Measurements from ENCODE around the gene PID1. TPM values are rescaled to one million over a fixed set of nuclear protein-coding genes. Genes with fewer than 3 reads are reported as not detected.

Gene PID1
- polyA plus RNA-seq, 4 donors = 4.8 to 8.9 (median 7.3) TPM

GRCh38 chr2:229127471-229127870 is 143.6 kb downstream of the PID1 start:
- no peak for DNase-seq (ENCODE audit: low read depth in 4 of 4, low spot score in 2 of 4)

GRCh38 chr2:229126066-229126465 is 145.0 kb downstream of the PID1 start:
- DNase-seq (ENCODE audit: low read depth in 4 of 4, low spot score in 2 of 4) = no peak

GRCh38 chr2:229124136-229124535 is 147.0 kb downstream of the PID1 start:
- peak; percentile 16 to 28 (median 25) for DNase-seq (ENCODE audit: low read depth in 4 of 4, low spot score in 2 of 4)

- no peak for DNase-seq (ENCODE audit: low read depth in 4 of 4, low spot score in 2 of 4)
These were observed 152.2 kb downstream of the PID1 start for GRCh38 chr2:229118927-229119326.

GRCh38 chr2:229118336-229118735 is 152.8 kb downstream of the PID1 start:
- DNase-seq (ENCODE audit: low read depth in 4 of 4, low spot score in 2 of 4) = no peak

GRCh38 chr2:229111744-229112143 is 159.3 kb downstream of the PID1 start:
- no peak for DNase-seq (ENCODE audit: low read depth in 4 of 4, low spot score in 2 of 4)

- no peak for DNase-seq (ENCODE audit: low read depth in 4 of 4, low spot score in 2 of 4)
These were observed 161.9 kb downstream of the PID1 start for GRCh38 chr2:229109195-229109594.

- no peak for DNase-seq (ENCODE audit: low read depth in 4 of 4, low spot score in 2 of 4)
These were observed 163.5 kb downstream of the PID1 start for GRCh38 chr2:229107601-229108000.

- no peak for DNase-seq (ENCODE audit: low read depth in 4 of 4, low spot score in 2 of 4)
These were observed 166.1 kb downstream of the PID1 start for GRCh38 chr2:229104974-229105387.

- DNase-seq (ENCODE audit: low read depth in 4 of 4, low spot score in 2 of 4) = no peak
These were observed 167.1 kb downstream of the PID1 start for GRCh38 chr2:229104025-229104424.

GRCh38 chr2:229101314-229101713 is 169.8 kb downstream of the PID1 start:
- DNase-seq (ENCODE audit: low read depth in 4 of 4, low spot score in 2 of 4) = no peak

- DNase-seq (ENCODE audit: low read depth in 4 of 4, low spot score in 2 of 4) = no peak
These were observed 171.9 kb downstream of the PID1 start for GRCh38 chr2:229099231-229099630.

- DNase-seq (ENCODE audit: low read depth in 4 of 4, low spot score in 2 of 4) = no peak
These were observed 172.3 kb downstream of the PID1 start for GRCh38 chr2:229098801-229099200.

- no peak for DNase-seq (ENCODE audit: low read depth in 4 of 4, low spot score in 2 of 4)
These were observed 174.5 kb downstream of the PID1 start for GRCh38 chr2:229096409-229097066.

GRCh38 chr2:229095472-229095871 is 175.6 kb downstream of the PID1 start:
- DNase-seq (ENCODE audit: low read depth in 4 of 4, low spot score in 2 of 4) = no peak

GRCh38 chr2:229090225-229090624 is 180.9 kb downstream of the PID1 start:
- DNase-seq (ENCODE audit: low read depth in 4 of 4, low spot score in 2 of 4) = no peak

- no peak for DNase-seq (ENCODE audit: low read depth in 4 of 4, low spot score in 2 of 4)
These were observed 181.3 kb downstream of the PID1 start for GRCh38 chr2:229089776-229090175.

- no peak for DNase-seq (ENCODE audit: low read depth in 4 of 4, low spot score in 2 of 4)
These were observed 182.0 kb downstream of the PID1 start for GRCh38 chr2:229088966-229089700.

GRCh38 chr2:229088517-229088913 is 182.6 kb downstream of the PID1 start:
- no peak for DNase-seq (ENCODE audit: low read depth in 4 of 4, low spot score in 2 of 4)

- DNase-seq (ENCODE audit: low read depth in 4 of 4, low spot score in 2 of 4) = no peak
These were observed 183.1 kb downstream of the PID1 start for GRCh38 chr2:229087843-229088516.

GRCh38 chr2:229087267-229087666 is 183.8 kb downstream of the PID1 start:
- DNase-seq (ENCODE audit: low read depth in 4 of 4, low spot score in 2 of 4) = no peak

GRCh38 chr2:229085439-229085838 is 185.6 kb downstream of the PID1 start:
- no peak for DNase-seq (ENCODE audit: low read depth in 4 of 4, low spot score in 2 of 4)
